HG03135 (cell line): ENCODE measurements around the gene RANBP3.
"Not testable (repeated sequence)": the region's sequence is repeated elsewhere in the genome, so short reads cannot be mapped to it uniquely, and the experiment has no call there.

Experiments used
- ATAC-seq: cut with Tn5 transposase; IDR thresholded peaks from one replicate; pipeline ENCODE4 v1.9.1; 2021; ENCODE audit warnings: mild to moderate bottlenecking, moderate library complexity; ENCODE audit not compliant: unreplicated experiment

Gene RANBP3

DNA sequence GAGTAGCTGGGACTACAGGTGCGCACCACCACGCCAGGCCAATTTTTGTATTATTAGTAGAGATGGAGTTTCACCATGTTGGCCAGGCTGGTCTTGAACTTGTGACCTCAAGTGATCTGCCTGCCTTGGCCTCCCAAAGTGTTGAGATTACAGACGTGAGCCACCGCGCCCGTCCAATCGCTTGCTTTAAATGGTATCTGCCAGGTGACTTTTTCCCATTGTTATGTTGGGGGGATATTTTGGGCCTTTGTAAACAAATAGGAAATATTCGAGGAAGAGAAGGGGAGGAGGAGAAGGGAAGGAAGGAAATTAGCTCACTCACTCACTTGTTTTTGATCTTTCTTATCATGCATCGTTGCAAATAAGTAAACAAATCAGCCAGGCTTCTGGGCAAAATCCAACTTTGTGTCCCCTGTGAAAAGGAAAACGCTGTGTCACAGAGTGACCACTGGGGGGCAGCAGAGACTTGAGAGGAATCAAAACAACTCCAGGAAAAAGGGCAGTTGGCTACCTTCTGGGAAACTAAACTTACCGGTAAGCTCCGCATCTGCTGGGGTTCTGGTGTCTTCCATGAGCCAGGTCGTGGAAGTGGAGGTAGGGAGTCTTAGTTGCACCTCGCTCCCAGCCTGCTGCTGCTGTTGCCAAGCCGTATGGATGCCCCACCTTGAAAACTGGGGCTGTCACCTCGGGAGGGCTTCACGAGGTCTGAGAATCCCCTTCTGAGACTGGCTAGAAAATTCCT is 9.3 kb upstream of the RANBP3 start:
- no peak for ATAC-seq

DNA sequence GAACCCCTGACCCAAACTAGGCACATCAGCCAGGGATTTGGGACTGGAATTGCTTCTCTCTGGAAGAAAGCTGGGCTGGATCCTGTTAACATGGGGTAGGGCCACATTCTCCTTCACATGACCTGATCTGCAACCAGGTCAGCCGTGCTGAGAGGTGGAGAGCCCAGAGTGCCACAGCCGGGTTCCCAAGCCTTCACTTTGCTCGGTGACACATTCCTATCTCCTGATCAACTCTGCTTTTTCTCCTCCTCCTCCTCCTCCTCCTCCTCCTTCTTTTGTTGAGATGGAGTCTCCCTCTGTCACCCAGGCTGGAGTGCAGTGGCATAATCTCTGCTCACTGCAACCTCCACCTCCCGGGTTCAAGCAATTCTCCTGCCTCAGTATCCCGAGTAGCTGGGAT is 7.9 kb upstream of the RANBP3 start:
- not testable (repeated sequence) for ATAC-seq

DNA sequence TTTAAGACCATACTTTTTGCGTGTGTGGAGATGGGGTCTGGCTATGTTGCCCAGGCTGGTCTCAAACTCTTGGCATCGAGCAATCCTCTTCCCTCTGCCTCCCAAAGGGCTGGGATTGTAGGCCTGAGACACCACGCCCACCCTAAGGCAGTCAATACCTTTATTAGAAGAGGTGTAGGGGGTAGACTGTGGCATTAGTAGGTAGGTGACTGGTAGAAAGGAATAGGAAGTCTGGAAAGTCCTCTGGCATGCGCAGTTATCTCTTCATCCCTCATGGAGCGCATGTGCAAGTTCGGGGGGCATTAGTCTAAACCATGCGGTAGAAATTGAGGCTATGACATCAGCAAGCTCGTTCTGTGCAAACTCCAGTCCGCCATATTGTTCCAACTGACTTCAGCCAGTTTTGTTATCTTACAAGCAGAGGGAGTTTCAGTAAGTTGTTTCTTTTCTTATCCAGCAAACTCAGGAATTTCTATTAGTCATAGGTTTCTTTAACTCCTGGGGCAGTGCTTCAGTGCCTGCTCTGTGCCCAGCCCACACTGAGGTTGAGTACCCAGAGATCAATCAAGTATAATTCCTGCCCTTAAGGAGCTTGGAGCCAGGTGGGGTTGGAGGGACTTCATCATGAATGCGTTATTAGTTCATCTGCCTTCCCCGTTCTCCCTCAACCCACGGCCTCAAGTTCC is 7.3 kb upstream of the RANBP3 start:
- no peak for ATAC-seq

DNA sequence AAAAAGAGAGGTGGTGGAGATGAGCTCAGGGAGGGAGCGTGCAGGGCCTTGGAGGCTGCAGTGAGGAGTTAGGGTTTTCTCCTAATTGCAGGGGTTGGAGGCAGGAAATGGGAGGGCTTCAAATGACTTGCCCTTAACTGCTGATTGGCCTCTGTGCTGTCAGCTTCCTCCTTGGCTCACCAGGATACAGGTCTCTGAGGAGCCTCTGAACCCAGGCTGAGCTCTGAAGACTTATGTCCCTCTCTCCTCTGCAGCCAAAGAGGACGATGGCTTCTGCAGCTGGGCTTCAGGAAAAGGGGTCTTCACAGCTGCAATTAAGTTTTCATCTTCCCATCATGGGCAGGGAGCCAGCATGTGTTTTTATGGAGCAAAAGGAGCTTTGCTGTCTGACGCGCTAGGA is 6.7 kb upstream of the RANBP3 start:
- no peak for ATAC-seq

DNA sequence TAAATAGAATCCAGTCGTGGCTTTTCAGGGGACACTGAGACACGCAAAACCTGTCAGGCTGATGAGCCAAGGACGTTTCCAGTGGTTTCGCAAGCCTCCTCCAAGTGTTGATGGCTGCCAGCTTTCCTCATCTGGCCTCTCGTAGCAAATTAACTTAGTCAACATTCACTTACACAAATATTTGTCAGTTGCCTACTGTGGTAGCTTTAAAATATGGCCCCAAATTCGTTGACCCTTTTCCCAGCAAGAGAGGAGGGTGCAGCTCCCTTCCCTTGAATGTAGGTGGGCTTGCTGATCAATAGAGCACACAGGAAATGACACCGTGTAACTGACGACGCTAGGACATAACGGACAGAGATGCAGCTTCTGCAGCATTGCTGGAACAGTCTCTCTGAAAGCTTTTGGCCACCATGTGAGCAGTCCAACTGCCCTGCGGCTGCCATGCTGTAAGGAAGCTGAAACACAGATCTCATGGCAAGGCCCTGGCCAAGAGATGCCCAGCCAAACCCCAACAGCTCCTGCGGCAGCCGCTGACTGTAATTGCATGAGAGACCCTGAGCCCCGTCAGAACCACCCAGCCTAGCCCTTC is 5.5 kb upstream of the RANBP3 start:
- no peak for ATAC-seq

DNA sequence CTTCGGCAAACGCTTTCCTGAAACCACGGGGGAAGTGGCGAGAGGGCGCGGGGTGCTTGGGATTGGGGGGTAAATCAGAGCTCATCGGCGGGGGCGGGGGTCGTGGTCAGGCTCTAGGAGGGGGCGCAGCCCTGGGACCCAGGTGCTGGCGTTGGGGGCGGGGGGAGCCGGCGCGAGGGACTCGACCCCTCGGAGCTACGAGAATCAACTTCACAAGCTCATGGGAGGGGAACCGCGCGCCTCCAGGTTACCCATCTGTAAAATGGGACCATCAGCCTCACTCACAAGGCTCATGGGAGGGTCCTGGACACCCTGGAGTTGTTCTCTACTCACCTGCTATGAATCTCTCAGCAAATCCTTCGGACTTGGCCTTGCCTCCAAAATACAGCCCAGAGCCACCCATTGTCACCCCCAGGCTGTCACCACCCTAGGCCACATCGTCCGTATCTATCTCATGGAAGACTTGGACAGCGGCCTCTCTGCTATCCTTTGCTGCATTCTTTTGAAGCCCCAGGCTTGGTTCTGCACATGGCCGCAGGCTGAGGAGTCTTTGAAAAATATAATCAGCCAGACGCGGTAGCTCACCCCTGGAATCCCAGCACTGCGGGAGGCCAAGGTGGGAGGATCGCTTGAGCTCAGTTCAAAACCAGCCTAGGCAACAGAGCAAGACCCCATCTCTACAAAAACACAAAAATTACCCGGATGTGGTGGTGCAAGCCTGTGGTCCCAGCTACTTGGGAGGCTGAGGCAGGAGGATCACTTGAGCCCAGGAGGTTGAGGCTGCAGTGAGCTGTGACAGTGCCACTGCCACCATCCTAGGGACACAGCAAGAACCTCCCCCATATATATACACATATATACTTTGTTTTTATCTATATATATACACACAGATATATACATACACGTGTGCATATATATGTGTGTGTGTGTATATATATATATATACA is 939 bp upstream of the RANBP3 start:
- ATAC-seq = no peak

DNA sequence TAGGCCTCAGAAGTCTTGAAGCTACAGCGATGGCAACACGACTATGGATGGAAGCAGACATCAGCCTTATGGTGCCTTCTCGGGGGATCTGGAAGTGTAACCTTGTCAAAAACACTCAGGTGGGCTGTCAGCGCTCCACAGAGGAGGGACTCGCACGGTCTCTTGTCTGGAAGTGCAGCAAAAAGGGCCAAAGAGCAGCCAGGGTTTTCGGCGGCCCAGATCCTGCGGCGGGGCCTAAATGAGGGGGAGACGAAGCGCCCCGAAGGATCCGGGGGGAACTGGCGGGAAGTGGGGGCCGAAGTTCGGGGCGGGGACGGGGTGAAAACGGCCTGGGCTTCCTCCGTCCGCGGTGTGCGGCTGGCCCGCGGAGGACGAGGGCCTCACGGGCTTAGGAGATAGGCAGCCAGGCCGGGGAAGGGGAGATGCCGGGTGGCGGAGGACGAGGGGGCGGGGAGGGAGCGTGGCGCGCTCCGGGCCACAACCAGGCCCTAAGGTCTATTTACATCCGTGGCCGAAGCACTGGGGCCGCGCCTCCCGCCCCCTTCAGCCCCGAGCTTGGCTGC is 637 bp downstream of the RANBP3 start:
- peak; percentile 13 for ATAC-seq

DNA sequence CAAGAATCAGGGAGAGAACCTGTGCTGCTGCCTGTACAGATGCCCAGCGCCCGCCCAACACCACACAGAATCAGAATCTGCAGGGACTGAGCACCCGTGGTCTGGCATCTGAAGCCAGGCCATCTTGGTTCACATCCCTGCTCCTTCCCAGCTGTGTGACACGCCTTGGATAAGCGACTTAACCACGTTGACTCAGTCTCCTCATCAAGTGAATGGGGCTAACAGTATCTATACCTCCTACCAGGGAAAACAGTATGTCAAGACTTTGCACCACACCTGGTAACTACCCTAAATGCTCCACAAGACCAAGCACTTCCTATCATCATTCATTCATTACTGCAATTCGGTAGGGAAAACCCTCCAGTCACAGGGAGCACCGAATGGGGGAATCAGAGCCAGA is 1.2 kb downstream of the RANBP3 start:
- no peak for ATAC-seq

DNA sequence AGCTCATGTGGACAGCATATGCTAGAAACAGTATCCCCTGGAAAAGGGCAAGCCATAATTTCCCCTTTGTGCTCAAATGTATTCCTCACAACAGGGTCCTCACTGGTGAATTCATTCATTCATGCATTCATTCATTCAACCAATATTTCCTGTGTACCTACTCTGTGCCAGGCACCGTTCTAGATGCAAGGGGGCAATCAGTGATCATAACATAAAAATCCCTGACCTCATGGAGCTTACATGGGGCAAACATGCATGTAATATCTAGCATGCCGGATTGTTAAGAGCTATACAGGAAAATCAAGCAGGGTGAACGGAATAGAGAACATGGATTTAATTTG is 2.6 kb downstream of the RANBP3 start:
- ATAC-seq = no peak

DNA sequence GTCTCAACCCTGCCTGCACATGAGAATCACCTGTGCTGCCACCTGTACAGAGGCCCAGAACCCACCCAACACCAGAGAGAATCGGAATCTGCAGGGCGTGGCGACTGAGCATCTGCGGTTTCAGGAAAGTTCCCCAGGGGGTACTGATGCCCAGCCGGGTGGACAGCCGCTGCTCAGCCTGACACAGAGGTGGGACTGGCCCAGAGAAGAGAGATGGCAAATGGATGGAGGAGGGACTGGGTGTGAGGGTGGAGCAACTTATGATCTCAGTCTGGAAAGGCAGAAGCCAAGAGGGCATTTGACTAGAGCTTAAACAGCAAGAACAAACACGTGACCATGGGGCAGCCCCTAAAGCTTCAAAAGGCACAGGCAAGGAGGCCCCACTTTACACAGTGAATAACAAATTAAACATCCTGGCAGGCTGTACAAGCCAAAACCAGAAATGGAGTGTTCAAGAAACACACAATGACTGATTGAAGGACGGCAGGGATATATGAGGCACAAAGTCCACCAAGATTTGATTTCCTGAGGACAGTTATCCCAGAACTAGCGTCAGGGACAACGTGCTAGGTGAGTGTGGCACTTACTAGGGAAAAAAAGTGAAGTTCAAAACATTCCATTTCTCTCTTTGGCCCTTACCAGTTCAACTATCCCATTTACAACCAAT is 3.1 kb downstream of the RANBP3 start:
- no peak for ATAC-seq

DNA sequence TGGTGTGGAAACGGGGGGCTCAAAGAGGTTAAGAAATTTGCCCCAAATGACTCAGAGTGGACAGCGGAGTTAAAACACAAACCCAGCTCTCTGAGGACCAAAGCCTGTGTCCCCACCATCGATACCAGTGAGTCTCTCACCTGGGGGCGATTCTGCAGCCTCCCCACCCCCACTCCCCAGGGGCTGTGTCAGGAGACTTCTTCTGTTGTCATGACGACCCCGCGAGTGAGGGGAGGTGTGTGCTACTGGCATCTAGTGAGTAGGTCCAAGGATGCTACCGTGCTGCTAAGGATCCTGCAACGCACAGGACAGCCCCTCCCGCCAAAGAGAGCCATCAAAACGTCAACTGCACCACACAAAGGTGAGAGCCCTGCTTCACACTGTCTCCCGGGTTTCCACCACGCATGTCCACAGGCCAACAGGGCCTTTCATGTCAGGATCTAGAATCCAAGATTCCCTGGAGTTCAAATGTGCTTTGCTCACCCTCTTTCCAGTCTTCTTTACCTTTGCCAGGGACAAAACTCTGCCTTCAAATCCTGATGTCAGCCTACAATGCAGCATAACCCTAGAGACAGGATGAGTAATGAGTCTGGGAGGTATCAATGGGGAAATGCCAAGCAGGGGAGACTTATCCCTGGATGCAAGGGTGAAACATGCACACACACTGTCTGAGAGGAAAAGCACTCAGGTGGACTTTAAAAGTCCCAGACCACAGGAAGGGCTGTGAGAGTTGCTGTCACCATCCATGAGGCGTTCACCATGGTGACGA is 3.9 kb downstream of the RANBP3 start:
- no peak for ATAC-seq

DNA sequence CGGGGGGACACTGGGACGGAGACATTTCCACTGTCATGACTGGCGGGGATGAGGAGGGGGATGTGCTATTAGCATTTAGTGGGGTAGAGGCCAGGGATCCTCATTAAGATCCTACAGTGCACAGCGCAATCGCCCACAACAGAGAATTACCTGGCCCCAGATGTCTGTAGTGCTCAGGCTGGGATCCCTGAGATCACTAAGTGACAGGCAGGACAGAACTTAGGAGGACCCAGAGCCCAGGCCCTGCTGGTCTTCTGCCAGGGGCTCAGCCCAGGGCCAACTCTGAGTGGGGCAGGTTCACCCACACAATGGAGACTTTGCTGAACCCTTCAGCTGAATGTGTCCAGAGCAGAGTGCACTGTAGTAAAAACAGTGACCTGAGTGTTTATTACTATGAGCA is 4.6 kb downstream of the RANBP3 start:
- no peak for ATAC-seq

DNA sequence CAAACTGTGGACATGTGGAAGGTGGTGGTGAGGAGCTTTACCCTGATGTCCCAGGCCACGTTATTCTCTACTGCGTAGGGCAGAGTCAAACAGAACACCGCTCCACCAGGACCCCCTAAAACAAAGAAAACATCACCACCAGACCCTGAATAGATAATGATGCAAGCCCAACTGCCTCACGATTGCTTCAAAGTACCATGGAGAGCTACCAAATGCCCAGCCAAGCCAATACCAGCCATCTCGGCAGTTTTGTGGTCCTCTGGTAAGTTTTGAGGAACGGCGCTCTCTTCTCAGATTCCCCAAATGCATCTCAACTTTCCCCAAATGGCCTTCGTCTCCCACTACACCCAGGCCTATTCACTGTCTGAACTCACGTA is 5.6 kb downstream of the RANBP3 start:
- no peak for ATAC-seq

DNA sequence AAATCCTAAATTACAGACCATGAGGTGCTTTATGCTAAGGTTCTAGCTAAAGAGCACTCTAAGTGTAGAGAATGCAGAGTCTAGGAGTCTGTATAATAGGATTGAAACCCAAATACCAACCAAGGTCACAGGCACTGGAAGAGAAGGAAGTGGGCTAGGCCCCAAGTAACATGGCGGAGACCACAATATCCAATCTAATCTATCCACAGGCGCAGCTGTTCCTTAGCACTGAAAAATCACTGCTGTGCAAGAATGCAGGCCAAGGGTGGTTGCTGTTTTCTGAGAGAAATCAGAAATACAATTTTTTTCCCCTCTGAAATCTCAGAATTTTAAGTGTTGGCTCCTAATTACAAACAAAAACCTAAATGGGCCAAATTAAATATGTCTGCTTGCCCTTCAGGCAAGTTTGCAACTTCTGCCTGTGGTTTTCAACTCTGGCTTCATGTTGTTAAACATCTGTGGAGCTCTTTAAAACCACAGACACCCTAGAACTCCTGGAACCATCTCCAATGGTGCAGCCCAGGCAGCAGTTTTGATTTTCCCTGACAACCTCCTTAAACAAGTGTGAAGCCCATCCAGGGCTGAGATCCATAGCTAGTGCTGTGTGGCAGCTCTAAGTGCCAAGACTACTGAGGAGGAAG is 6.1 kb downstream of the RANBP3 start:
- no peak for ATAC-seq

DNA sequence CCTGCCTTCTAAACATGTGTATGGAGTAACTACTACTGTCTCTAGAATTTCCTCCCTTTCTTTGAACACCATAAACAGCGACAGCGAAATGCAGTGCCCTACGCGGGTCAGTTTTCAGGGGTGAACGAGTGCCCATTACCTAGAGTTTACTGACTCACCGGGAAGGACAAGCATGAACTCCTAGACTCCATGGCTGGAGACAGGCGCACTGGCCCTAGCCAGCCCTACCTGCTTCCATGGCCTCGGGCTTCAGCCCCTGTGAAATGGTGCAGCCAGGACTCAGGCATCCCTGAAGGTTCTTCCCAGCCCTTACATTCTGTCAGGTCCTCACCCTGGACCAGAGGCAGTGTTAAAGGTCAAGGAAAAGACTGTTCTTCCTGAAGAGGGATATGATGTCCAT is 8.5 kb downstream of the RANBP3 start:
- ATAC-seq = no peak

DNA sequence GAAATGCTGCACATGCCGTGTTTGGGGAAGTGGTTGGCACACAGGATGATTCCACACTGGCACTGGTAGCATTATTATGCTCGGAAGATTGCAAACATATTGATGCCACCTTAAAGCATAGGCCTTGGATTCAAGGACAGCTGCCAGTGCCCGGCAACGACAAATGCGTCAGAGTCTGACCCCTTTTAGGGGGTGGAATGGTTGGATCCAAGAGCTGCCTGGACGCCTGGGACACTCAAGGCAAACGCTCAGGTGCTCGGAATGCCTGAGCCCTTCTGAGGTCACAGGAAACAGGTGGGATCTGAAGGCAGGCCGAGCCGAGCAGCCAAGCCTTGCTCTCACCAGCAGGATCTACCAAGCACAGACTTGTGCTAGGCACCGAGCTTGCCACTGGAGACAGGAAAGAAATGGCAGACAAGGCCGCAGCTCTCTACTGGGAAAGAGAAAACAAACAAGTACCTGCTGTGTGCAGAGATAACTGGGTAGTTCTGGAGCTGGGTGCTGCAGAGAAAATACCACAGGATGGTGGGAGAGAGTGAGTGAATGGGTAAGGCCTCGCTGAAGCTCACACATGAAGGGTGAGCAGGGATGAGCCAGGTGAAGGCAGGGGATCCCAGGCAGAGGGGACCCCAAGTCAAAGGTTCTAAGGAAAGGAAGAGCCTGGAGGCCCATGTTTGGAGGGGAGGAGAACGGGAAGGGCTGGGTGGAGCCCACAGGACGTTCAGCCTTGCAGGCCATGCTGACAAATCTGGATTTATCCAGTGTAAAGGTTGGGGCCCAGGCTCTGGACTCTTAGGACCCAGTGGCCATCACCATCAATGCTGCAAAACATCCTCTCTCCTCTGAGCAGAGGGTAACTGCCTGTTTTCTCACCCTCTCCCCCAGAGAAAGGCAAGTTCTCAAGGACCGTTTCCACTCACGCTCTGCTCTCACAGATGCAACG is 9.2 kb downstream of the RANBP3 start:
- no peak for ATAC-seq

DNA sequence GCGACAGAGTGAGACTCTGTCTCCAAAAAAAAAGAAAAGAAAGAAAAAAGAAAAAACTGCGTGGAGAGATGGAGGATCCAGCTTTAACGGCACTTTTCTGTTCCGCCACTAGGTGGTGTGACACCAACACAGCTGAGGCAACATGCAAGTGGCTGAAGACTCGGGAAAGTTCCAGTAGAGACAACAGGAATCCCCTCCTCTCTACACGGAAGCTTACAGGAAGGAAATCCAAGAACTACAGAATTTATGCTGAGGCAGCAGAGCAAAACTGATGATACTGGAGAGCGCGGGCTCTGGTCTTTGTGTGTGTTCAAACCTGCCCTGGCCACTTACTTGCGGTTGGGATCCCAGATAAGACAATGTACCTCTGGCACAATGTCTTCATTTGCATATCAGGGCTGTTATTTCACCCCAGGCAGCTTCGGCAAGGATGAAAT is 9.9 kb downstream of the RANBP3 start:
- ATAC-seq = no peak

DNA sequence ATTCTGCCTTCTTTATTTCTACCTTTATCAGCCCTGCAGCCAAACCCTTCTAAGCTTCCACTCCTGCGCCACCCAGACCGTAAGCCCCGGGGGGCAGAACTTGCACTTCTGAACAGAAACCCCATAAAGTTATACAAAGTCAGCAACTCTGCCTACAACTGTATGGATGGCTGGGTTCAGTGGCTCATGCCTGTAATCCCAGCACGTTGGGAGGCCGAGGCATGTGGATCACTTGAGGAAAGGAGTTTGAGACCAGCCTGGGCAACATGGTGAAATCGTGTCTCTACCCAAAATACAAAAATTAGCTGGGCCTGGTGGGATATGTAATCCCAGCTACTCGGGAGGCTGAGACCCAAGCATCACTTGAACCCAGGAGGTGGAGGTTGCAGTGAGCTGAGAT is 10.4 kb downstream of the RANBP3 start:
- no peak for ATAC-seq
